SU-DHL-6 (cell line): Measurements from ENCODE around the gene C3orf18.

Experiments
- H2AFZ ChIP-seq: fragments of 200-600 bp; sonication (generic); 2 replicates; pipeline ENCODE4 v1.6.1; 2014; ENCODE audit warnings: low read depth, mild to moderate bottlenecking, moderate library complexity, mixed read lengths, antibody characterized with exemption, low read length; ENCODE audit not compliant: severe bottlenecking
- H3F3A ChIP-seq: fragments of 200-600 bp; shearing (Covaris generic); 2 replicates; pipeline ENCODE4 v1.6.0; 2016; ENCODE audit warnings: antibody characterized with exemption, mild to moderate bottlenecking; ENCODE audit not compliant: insufficient read depth
- H3K27ac ChIP-seq: fragments of 200-600 bp; sonication (generic); 2 replicates; pipeline ENCODE4 v1.5.1; 2016; ENCODE audit warnings: low read depth, mild to moderate bottlenecking, low read length, moderate library complexity, mixed read lengths
- H3K27me3 ChIP-seq: fragments of 200-600 bp; sonication (generic), shearing (Covaris generic); 2 replicates; pipeline ENCODE4 v1.6.0; 2014; ENCODE audit warnings: mild to moderate bottlenecking, low read length
- H3K36me3 ChIP-seq: fragments of 200-600 bp; sonication (generic); 2 replicates; pipeline ENCODE4 v1.6.1; 2014; ENCODE audit warnings: mild to moderate bottlenecking, low read length, mixed read lengths
- H3K4me2 ChIP-seq: fragments of 300-600, 200-600 bp; shearing (Covaris generic), sonication (generic); 2 replicates; pipeline ENCODE4 v1.6.0; 2014; ENCODE audit warnings: low read length, low read depth, mild to moderate bottlenecking; ENCODE audit not compliant: poor library complexity, severe bottlenecking
- H3K4me3 ChIP-seq: fragments of 200-600 bp; sonication (generic); 2 replicates; pipeline ENCODE4 v1.5.1; 2014; ENCODE audit warnings: antibody characterized with exemption, low read length, mild to moderate bottlenecking, mixed read lengths; ENCODE audit not compliant: insufficient read depth, poor library complexity, severe bottlenecking
- H3K79me2 ChIP-seq: fragments of 200-600 bp; sonication (generic); 2 replicates; pipeline ENCODE4 v1.6.1; 2014; ENCODE audit warnings: mild to moderate bottlenecking, low read length, moderate library complexity; ENCODE audit not compliant: insufficient read depth
- H3K9ac ChIP-seq: fragments of 200-600 bp; sonication (generic); 2 replicates; pipeline ENCODE4 v1.7.0; 2014; ENCODE audit warnings: mild to moderate bottlenecking, low read length
- H3K9me2 ChIP-seq: fragments of 200-600 bp; sonication (generic); replicated peaks from 2 replicates; pipeline ENCODE4 v1.6.1; 2014; ENCODE audit warnings: low read length; ENCODE audit not compliant: insufficient read depth
- H3K9me3 ChIP-seq: fragments of 200-600 bp; sonication (generic); 2 replicates; pipeline ENCODE4 v1.6.1; 2014; ENCODE audit warnings: low read length, mixed read lengths; ENCODE audit not compliant: insufficient read depth
- H4K20me1 ChIP-seq: fragments of 200-600 bp; sonication (generic); 2 replicates; pipeline ENCODE4 v1.6.1; 2014; ENCODE audit warnings: low read depth, mild to moderate bottlenecking, antibody characterized with exemption, low read length, moderate library complexity, mixed read lengths
- EZH2phosphoT487 ChIP-seq: fragments of 200-600 bp; sonication (generic), shearing (Covaris generic); conservative IDR thresholded peaks from 2 replicates; pipeline ENCODE4 v1.6.1; 2018; ENCODE audit warnings: mild to moderate bottlenecking, antibody characterized with exemption, low read length, moderate library complexity, mixed read lengths
- TF ChIP-seq, protein P1 (sequence below): fragments of 200-600 bp; sonication (generic); IDR thresholded peaks from one replicate; pipeline ENCODE4 v1.5.1; 2017; ENCODE audit warnings: antibody characterized with exemption, mild to moderate bottlenecking, low read length, moderate library complexity; ENCODE audit not compliant: insufficient read depth, poor library complexity, severe bottlenecking

C3orf18 gene

GRCh38 chr3:50510325-50510724, 57.2 kb downstream of the C3orf18 start:
- no peak overlapping the region for H2AFZ ChIP-seq
- H3K36me3 ChIP-seq, result no peaks in the 10 kb centered on the region
- H3K4me3 ChIP-seq, result no peak overlapping the region
- no peaks in the 10 kb centered on the region for H3K27me3 ChIP-seq
- H3K79me2 ChIP-seq, result no peaks in the 10 kb centered on the region
- TF ChIP-seq, protein P1, sequence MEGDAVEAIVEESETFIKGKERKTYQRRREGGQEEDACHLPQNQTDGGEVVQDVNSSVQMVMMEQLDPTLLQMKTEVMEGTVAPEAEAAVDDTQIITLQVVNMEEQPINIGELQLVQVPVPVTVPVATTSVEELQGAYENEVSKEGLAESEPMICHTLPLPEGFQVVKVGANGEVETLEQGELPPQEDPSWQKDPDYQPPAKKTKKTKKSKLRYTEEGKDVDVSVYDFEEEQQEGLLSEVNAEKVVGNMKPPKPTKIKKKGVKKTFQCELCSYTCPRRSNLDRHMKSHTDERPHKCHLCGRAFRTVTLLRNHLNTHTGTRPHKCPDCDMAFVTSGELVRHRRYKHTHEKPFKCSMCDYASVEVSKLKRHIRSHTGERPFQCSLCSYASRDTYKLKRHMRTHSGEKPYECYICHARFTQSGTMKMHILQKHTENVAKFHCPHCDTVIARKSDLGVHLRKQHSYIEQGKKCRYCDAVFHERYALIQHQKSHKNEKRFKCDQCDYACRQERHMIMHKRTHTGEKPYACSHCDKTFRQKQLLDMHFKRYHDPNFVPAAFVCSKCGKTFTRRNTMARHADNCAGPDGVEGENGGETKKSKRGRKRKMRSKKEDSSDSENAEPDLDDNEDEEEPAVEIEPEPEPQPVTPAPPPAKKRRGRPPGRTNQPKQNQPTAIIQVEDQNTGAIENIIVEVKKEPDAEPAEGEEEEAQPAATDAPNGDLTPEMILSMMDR, result no peak
- TF ChIP-seq EZH2phosphoT487, result no peak
- no peaks in the 10 kb centered on the region for H3K9me2 ChIP-seq
- no peaks in the 10 kb centered on the region for H4K20me1 ChIP-seq
- no peak overlapping the region for H3K9ac ChIP-seq
- no peaks in the 10 kb centered on the region for H3F3A ChIP-seq
- no peak overlapping the region for H3K4me2 ChIP-seq
- no peak overlapping the region for H3K27ac ChIP-seq
- H3K9me3 ChIP-seq, result no peaks in the 10 kb centered on the region

DNA sequence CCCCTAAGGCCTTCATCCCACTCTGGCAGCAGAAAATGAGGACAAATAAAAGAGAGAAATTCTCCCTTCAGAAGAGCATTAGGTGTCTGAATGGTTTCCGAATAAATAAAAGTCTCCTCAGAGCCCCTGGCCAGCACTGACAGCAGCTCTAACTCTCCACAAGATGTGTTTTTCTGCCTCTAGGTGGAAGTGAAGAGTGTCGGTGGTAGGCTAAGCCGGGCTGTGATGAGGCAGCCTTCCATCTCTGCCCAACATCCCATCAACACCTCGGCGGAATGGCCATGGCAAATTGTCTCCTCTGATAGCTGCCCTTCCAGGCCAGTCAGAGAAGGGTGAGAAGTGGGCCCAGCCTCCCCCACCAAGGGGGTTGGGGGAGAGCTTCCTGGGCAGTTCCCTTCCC, 57.8 kb downstream of the C3orf18 start:
- TF ChIP-seq EZH2phosphoT487, result no peak
- TF ChIP-seq, protein P1, result no peak
- H4K20me1 ChIP-seq, result no peaks in the 10 kb centered on the region
- no peak overlapping the region for H2AFZ ChIP-seq
- no peak overlapping the region for H3K27ac ChIP-seq
- H3K36me3 ChIP-seq, result no peaks in the 10 kb centered on the region
- H3K79me2 ChIP-seq, result no peaks in the 10 kb centered on the region
- no peaks in the 10 kb centered on the region for H3F3A ChIP-seq
- H3K4me2 ChIP-seq, result no peak overlapping the region
- H3K4me3 ChIP-seq, result no peak overlapping the region
- no peaks in the 10 kb centered on the region for H3K9me2 ChIP-seq
- H3K9ac ChIP-seq, result no peak overlapping the region
- no peaks in the 10 kb centered on the region for H3K27me3 ChIP-seq
- no peaks in the 10 kb centered on the region for H3K9me3 ChIP-seq

GRCh38 chr3:50508821-50509220, 58.7 kb downstream of the C3orf18 start:
- Histone ChIP-seq H3K36me3 (no peaks in the 10 kb centered on the region), H3K27me3 (no peaks in the 10 kb centered on the region), H3K79me2 (no peaks in the 10 kb centered on the region), H3K27ac (no peak overlapping the region), H2AFZ (no peak overlapping the region), H3K4me2 (no peak overlapping the region), H3F3A (no peaks in the 10 kb centered on the region), H3K4me3 (no peak overlapping the region), H3K9ac (no peak overlapping the region), H4K20me1 (no peaks in the 10 kb centered on the region), H3K9me2 (no peaks in the 10 kb centered on the region), H3K9me3 (no peaks in the 10 kb centered on the region)
- no peak for TF ChIP-seq EZH2phosphoT487
- TF ChIP-seq, protein P1, result no peak
